Measurements from ENCODE around the gene TMEM53.

The TMEM53 gene

GRCh38 chr1:44646261-44647110 is 27.8 kb downstream of the TMEM53 start:
- DNase-seq (ENCODE audit: low read depth): no peak

GRCh38 chr1:44645476-44646244 is 28.6 kb downstream of the TMEM53 start:
- no peak for DNase-seq (ENCODE audit: low read depth)

DNA sequence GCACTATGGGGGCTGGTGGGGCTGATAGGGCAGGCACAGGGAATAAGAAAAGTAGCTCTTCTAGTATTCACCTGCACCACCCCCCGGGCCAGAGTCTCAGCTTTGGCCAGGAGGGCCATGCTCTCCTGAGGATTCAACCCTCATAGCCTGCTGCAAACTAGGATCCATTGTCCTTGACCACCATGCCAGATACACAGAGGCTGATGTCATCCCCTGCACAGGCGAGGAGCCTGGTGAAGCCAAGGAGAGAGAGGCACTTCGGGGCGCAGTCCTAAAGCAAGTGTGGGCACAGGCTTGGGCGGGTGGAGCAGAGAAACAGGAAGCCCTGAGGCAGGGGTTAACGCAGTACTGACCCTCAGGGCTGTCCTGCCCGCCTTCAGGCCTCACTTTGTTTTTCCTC is 29.5 kb downstream of the TMEM53 start:
- DNase-seq (ENCODE audit: low read depth): no peak

- DNase-seq (ENCODE audit: low read depth): no peak
Measured at GRCh38 chr1:44643721-44644334, 30.5 kb downstream of the TMEM53 start.

DNA sequence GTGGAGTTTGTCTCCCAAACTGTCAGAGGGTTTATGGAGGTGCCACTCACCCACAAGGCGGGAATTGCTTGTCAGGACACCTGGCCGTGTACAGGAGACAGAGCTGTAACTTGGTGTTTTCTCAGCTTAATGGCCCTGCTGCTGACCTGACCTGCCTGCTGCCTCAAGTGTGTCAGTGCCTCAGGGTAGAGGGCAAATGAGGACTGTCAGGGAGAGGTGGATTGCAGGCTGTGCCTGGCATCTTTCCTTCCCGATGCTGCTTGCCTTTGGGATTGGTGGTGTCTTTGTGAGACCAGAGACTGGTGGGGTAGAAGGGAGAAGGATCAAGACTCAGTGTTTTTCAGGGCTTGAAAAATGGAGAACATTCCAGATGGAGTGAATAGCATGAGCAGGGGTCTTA is 31.4 kb downstream of the TMEM53 start:
- no peak for DNase-seq (ENCODE audit: low read depth)

GRCh38 chr1:44642255-44642654 is 32.0 kb downstream of the TMEM53 start:
- no peak for DNase-seq (ENCODE audit: low read depth)

GRCh38 chr1:44641126-44642102 is 32.9 kb downstream of the TMEM53 start:
- no peak for DNase-seq (ENCODE audit: low read depth)

GRCh38 chr1:44640200-44640853 is 34.0 kb downstream of the TMEM53 start:
- no peak for DNase-seq (ENCODE audit: low read depth)

DNA sequence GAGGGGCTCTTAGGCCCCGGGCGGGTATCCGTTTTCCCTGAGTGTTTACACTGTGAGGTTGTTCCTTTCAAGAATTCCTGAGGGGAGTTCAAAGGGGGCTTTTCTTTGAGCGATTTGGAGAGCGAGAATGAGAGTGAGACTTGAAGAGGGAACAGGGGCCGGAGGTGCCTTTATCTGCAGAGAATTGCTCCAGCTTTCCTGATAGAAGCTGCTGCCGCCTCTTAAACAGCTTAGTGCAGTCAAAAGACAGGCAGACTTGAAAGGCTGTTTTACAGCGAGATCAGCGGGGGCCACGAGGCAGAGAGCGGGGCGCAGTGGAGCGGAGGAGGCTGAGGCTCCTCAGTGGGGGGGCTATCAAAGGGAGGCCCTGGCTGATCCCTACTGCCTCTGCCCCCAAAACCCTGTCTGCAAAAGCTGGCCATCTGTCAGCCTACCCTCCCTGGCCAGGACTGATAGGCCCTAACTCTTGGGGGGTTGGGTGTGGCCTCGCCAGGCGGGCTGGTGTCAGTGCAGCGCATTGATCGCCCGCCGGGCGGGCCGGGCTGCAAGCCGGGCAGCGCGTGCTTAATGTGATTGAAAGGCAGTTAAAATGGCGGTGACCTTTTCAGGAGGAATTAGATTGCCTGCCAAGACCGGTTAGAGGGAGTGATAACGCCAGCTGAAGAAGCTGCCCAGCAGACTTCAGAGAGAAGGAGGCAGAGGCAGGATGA is 36.4 kb downstream of the TMEM53 start:
- no peak for DNase-seq (ENCODE audit: low read depth)

DNA sequence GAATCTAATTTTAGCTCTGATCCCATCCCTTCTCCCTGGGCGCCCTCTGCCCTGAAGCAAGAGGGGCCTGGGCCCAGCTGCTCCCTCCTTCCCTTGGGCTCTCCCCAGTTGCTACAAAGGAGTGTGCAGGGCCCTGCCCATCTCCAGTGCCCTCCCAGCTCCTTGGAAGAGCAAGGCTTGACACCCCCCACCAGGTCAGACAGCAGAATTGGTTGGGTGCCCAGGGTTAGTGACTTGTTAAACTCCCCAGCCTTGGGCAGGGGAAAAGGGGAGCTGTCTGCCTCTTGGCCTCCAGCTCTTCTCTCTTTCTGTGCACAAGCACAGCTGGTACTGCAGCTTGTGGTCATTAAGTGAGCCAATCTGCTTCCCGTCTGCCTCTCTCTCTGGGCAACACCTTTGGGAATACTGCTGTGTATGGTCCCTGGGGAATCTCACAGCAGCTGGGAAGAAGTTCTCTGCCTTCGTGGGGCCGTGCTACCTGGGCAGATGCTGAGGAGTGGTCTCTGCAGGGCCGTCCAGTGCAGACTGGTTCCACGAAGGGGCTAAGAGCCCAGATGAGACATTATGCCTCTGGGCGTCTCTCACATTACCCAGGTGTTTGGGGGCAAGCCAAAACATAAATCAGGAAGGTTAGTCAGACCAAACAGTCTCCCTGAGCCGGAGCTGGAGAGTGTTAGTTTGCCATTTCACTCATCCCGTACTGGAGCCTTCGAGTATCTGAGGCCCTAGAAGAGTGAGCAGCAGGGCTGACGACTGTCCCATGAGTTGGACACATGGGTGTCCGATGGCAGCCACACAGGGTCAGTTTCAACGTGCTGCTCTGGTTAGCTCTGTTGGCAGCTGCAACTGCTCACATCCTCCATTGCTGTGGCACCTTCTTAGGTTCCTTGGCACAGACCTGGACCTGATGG is 37.3 kb downstream of the TMEM53 start:
- DNase-seq (ENCODE audit: low read depth): no peak

DNA sequence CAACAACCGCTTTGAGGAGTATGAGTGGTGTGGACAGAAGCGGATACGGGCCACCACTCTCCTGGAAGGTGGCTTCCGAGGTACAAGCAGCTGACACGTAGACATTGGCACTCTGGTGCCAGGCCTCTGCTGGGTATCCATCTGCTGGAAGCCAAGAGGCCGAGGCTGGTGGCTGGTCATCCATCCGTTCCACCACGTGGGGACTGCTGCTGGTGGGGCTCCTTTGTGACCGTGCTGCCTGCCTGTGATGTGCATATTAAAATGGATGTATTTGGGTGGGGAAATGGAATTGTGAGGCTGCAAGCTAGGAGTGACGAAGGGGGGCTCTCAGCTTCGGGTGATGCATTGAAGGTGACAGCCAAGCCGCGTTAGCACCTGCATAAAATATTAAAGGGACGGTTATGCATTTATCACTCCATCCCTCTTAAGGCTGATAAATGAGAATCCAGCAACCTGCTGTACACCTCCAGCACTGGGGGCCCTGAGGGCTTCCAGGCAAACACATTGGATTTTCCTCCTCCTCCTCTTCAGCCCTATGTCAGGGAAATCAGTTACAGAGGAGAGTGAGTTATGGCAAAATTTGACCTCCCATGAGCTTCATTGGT is 38.1 kb downstream of the TMEM53 start:
- no peak for DNase-seq (ENCODE audit: low read depth)

DNA sequence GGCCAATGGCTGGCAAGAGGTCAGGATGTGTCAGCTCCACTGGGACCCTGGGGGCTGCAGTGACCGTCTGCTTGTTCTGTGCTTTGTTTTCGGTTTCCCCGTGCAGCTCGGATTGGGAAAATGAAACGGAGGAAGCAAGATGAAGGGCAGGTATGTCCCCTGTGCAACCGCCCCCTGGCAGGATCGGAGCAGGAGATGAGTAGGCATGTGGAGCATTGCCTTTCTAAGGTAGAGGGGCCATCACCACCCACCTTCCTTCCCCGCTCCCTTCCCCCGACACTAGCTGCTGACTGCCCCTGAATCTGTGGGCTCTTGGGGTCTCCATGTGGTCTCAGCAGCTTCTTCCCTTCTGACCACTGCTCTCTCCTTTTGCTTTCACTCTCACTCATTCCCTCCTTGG is 38.8 kb downstream of the TMEM53 start:
- DNase-seq (ENCODE audit: low read depth): no peak

GRCh38 chr1:44634606-44635189 is 39.6 kb downstream of the TMEM53 start:
- no peak for DNase-seq (ENCODE audit: low read depth)

DNA sequence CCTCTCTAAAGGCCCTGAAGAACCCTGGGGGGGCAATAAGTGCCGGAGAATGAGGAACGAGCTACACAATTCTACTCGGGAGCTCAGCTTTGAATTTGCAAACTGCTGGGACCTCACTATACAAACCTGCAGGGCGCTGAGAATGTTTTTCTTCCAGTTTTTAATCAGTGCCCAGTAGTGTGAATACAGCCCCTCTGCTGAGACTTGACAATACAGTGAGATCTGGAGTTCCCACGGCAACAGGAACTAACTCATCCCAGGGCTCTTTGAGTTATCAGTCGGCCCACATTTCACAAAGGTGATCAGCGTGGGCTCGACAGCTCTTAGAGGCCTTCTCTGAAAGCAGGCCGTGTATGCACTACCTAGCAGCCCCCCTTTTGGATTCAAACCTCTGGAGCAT is 41.7 kb downstream of the TMEM53 start:
- no peak for DNase-seq (ENCODE audit: low read depth)

- peak; percentile 88 for DNase-seq (ENCODE audit: low read depth)
Measured at GRCh38 chr1:44631647-44632539, 42.4 kb downstream of the TMEM53 start.

DNA sequence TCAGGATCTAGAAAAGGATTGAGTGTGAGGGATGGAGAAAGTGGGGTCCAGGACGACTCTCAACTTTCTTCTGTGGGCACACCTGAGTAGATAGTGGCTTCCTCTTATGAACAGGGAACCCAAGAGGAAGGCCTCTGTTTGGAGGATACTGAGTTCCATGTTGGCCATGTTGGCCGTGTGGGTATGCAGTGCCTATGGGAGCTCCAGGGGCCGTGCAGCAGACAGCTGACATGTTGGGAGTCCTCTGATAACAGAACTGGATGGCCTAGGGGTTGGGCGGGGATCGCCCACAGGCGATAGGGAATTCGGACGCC is 43.0 kb downstream of the TMEM53 start:
- no peak for DNase-seq (ENCODE audit: low read depth)

- no peak for DNase-seq (ENCODE audit: low read depth)
Measured at GRCh38 chr1:44630116-44630515, 44.2 kb downstream of the TMEM53 start.

All from activated T-cell treated with anti-CD3 and anti-CD28 coated beads for 48 hours (primary cell).